Measurements from ENCODE around the gene RTP1.

The RTP1 gene

DNA sequence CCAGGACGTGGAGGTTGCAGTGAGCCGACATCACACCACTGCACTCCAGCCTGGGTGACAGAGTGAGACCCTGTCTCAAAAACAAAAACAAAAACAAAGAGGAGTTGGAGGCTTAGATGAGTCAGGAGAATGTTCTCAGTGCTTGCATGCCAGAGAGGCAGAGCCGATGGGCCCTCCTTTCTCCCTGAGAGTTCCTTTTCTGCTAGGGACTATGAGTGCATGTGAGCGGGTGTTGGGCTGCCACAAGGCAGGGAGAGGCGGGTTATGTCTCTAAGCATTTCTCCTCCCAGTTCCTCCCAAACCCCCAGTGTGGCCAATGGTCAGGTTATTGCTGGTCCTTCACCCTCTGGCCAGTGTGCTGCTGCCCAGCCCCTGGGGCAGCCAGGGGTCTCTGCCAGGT lies 45.1 kb downstream of the RTP1 start:
- no peak for DNase-seq (ENCODE audit: low read depth in 3 of 3)

DNA sequence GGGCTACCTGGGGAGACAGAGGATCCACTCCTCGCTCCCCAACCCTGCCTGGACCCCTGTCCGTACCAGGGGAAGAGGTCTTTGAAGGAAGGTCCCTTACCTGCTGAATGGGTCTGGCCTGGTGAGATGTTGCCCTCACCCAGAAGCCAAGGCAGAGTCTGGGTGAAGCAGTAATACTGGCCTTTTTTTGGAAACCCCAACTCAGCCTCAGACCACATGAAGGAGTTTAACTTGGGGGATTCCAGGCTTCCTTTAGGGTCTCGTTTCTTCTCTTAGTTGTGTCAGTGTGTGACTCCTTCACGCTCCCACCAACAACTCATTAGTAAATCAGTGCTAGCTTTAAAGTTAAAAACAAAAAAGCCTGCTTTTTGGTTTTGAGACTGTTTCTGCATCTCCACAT lies 45.6 kb downstream of the RTP1 start:
- no peak for DNase-seq (ENCODE audit: low read depth in 3 of 3)

DNA sequence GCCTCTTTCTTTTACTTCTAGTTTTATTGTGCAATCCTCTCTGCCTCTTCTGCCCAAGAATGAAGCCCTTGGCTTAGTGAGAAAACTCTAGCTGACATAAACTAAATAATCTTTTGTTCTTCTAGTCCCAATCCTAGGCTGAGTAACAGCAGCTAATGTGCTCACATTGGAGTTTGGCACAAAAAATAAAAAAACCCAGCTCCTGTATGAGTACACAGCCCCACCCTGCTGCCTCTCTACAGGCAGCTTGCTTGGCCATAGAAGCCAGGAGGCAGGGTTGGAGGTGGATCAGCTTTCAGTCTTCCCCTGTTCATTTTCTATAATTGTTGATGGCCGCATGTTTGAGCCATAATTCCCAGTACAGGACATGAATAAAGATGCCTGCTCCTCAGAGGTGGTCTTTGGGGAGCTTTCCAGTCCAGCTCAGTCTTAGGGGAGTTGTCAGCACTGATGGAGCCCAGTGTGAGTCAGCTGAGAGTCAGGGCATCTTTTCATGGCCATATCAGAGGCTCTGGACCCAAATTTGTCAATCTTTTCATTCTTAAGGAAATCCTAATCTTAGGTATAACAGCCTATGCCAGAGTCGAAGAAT lies 46.7 kb downstream of the RTP1 start:
- DNase-seq (ENCODE audit: low read depth in 3 of 3): no peak

DNA sequence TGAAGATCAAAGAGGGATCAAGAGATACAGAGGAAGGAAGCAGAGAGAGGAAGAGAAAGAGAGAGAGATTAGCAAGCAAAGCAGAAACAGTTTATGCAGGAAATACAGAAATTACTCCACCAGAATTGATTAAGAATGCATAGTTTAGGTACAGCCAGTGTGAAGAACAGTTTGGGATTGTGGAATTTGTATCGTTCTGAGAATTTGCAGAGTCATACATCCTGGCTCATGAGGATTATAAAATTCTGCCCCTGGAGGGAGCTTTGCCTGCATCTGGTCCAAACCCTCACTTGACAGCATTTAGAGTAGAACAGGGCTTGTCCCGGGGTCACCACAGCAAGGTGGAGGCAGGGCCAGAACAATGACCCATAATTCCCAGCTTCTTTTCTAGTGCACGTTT lies 50.1 kb downstream of the RTP1 start:
- DNase-seq (ENCODE audit: low read depth in 3 of 3): no peak
